HG03442 (cell line): ENCODE measurements around the gene TRIM17.

Source experiments
- ATAC-seq: cut with Tn5 transposase; IDR thresholded peaks from one replicate; pipeline ENCODE4 v1.9.1; 2021; ENCODE audit warnings: mild to moderate bottlenecking, moderate library complexity; ENCODE audit not compliant: unreplicated experiment

The TRIM17 gene

DNA sequence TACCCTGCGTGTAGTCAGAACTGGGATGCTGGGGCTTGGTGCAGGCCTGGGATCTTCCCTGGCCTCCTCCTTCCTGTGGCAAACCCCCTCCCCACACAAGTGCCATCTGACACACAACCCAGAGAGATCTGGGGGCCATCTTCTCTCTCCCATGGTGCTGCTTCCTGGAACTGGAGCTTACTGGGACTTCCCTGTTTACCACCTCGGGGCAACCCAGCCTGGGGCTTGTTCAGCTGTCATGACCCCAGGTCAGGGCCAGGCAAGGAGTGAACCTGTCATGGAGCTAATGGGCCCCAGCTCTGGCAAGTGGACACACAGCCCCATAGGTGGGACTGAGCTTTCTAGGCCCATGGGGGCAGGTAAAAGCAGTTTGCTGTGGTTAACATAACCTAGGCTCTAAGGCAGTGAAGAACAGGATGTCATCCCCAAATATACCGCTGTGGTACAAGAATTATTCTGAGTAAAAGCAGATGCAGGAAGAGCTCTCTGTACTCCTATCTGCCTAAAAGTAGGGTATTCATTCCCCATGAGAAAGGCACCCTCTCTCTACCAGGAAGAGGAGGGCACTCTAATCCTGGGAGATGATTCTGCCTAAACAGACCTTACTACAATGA is 12.4 kb downstream of the TRIM17 start:
- ATAC-seq: no peak

DNA sequence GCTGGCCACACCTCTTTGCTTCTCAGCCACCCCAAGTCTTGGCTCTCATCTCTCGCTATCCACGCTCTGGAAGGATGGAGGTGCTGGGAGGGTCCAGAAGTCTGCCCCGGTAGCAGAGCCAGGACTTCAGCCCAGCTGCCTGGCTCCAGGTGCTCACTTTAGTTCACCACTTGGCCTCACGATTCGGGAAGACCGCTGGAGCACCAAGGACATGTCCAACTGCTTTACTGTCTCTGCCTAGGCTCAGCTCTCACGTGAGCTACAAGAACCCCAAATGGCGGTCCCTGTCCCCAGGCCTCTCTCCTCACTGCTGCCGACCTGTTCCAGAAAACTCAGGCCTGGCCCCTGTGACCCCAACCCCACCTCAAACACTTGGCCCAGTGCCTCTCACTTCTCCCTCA is 13.4 kb downstream of the TRIM17 start:
- no peak for ATAC-seq

DNA sequence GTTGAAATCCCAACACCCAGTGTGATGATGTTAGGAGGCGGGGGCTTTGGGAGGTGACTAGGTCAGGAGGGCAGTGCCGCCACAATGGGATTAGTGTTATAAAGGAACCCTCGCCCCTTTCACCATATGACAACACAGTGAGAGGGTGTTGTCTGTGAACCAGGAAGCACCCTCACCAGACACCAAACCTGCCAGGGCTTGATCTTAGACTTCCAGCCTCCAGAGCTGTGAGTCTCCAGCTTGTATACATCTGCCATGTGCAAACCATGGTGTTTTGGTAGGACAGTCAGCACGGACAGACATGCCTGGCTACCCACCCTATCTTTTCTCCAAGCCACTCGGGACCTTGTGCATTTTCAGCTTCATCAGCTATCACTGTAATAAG is 14.0 kb downstream of the TRIM17 start:
- no peak for ATAC-seq

DNA sequence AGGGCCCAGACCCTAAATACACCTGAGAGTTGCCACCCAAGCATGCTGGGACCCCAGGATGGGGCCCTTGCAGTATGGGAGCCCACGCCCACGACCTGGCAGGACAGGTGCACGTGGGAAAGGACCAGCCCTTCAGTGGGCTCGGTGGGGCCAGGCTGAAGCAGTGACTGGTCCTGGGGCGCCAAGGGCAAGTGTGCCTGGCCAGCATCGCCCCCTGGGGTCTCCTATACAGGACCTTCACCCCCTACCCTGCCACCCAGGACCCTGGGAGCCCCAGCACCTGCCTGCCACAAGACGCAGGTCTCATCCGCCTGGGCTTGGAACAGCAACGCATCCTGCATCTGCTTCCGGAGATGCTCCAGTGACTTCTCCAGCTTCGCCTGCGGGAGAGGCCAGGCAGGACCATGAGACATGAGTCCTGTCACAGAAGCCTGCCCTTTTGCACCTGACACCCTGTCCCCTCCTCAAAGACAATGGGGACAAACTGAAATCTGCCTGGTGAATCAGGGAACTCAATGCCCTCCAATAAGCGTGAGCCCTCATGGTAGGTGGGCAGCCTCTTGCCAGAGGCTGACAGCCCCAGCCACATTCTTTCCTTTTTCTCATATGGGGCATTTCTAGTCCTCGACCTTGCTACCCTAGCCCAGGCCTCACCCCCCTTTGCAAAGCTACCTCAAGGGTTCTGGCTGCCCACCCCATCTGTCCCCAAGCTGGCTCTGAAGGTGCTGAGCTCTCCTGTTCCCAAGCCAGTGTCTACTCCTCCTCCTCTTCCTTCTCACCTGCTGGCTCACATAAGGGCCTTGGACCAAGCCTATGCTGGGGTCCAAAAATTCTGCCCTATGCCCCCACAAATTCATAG is 14.7 kb downstream of the TRIM17 start:
- no peak for ATAC-seq

DNA sequence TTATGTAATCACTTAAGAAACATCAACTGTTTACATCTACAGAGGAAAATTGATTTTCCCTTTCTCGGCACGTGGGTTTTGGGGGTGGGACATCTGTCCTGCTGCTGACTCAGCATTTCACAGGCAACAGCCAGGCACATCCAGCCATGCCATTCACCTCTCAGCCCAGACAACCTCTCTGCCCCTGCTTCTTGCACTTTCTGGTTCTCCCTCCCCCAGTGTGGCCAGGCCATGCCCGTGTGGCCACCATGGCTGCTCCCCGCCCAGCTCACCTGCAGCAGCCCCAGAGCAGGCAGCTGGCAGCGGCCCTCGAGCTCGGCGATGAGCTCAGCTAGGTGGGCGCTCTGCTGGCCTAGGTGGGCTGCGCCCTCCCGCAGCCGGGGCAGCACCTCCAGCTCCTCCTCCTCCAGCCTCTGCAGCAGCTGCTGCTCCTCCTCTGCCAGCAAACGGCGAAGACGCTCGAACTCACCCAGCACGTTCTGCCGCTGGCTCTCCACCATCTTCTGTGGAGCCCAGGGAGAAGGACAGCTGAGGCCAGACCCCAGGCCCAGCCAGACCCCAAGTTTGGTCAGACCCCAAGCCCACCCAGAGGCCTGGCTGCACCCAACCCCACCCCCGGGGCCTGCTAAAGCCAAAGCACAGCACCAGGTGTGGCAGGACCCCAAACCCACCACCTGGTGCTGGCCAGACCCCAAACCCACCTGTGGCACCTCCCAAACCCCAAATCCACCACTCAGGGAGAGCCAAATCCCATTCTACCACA is 15.8 kb downstream of the TRIM17 start:
- no peak for ATAC-seq

DNA sequence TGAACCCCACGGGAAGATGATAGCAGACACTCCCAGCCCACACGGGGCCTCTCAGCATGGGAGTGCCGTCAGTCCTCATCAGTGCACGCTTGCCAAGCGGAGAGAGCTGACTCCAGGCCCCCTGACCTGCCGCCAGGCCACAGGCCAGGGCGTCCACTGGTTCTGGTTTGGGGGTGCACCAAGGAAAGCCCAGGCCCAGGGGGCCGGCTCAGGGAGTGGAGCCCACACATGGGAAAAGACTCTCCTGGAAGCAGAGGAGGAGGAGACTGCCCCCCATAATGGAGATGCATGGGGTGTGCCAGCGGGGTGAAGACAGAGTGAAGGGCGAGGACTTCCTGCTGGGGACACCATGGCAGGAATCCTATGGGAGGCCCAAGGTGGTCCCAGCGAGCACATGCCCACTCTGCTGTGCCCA is 16.4 kb downstream of the TRIM17 start:
- ATAC-seq: no peak

DNA sequence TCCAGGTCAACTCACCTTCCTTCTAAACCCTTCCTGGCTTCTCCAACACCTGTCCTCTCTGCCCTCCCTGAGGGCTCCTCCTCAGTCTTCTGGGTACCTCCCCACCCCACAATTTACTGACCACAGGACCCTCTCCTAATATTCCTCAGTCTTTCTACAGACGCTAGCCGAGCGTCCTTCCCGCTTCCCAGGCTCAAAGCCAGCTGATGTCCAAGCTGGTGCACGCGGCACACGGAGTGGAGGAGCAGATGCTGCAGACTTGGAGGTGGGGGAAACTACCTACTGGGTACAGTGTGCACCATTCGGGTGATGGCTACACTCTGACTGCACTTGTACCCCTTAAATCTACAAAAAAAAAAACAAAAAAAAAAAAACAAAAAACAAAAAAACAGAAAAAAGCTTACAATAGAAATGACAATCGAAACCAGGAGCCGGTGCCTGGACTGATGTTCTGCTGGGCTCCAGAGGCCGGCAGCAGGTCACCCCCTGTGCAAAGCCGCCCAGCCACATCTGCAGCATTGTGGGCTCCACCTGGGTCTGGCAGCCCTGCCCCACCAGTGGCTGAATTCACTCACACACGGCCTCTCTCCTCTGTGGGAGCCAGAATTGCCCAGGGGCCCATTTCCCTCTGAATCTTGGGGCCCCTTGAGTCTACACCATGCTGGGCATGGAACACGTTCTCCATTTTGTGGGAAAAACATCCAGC is 17.0 kb downstream of the TRIM17 start:
- no peak for ATAC-seq

DNA sequence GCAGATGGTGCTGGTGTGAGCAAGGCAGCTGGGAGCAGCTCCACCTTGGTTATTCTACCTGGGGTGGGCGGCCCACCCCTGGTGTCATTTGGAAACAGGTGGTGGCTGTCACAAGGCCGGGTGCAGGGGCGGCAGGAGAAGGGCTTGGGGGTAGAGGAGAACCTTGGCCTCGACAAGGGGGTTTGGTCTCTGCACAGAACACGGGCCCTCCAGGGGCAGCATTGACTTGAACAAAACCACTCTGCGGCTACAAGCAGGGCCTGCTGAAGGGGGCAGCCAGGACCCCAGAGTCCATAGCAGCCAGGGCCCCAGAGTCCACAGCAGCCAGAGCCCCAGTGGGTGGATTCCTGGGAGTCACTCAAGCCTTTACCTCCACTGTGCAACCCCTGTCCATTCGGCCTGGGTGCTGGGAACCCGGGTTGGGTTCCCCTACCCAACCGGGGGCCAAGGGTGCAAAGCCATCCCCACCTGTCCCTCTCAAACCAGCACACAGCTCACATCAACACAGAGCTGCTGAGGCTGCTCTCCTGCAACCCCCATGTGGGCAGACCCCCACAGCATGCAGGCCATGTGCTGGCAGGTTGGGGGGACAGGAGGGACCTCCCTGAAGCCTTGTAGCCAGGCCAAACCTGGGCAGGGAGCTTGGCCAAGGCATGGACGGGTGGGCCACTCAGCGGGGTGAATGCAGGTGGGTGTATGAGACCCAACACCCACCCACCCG is 17.8 kb downstream of the TRIM17 start:
- no peak for ATAC-seq

DNA sequence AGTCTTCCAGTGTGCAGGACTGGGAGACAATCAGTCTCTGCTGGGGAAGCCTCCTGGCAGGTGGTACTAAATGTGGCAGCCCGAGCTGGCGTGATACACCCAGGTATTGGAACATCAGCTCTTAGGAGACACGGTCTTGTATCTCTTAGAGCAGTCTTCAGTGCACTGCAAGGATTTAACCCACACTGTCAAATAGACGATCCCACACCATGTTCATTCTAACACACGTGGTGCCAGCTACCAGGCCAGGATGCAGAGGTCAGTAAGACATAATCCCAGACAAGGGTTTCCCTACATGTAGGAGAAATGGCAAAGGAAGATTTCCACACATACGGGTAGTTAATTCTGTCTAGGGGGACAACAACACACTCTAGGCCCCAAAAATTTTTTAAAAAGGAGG is 18.7 kb downstream of the TRIM17 start:
- no peak for ATAC-seq

DNA sequence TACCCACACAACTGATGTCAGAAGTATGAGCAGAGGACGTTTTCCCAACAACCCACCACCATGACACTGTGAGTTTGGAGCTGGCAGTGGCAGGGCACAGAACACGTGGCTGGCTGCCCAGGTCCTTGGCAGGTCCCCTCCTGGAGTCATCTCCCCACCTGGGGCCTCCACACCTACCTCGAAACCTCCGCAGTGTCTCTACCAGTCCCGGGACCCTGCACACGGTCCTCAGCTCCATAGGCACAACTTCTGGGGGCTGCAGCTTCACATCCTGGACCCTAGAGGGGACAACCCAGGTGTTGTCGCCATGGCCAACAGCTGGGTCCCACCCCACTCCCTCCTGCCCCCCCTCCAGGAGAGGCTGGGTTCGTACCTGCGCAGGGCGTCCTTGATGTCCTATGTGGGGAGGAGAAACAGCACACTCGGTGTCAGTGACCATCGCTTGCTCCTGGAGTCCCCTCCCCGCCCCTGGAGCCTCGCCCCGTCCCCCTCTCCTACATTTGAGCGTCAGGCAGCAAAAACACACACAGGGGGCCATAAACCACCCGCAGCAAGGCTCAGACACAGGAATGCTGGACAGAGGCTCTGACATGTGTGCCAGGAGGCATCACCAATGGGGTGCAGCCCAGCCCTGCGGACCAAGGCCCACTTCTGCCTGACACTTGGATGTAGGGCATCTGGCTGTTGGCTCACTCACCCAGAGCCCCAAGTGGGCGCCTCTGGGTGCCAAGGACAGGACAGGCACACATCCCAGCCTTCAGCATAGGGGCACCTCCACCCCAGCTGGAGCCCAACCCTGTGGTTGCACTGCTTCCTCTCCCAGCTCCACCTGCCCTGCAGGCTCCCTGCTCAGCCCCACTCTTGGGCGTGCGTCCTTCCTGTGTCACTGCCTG is 19.6 kb downstream of the TRIM17 start:
- ATAC-seq: no peak

DNA sequence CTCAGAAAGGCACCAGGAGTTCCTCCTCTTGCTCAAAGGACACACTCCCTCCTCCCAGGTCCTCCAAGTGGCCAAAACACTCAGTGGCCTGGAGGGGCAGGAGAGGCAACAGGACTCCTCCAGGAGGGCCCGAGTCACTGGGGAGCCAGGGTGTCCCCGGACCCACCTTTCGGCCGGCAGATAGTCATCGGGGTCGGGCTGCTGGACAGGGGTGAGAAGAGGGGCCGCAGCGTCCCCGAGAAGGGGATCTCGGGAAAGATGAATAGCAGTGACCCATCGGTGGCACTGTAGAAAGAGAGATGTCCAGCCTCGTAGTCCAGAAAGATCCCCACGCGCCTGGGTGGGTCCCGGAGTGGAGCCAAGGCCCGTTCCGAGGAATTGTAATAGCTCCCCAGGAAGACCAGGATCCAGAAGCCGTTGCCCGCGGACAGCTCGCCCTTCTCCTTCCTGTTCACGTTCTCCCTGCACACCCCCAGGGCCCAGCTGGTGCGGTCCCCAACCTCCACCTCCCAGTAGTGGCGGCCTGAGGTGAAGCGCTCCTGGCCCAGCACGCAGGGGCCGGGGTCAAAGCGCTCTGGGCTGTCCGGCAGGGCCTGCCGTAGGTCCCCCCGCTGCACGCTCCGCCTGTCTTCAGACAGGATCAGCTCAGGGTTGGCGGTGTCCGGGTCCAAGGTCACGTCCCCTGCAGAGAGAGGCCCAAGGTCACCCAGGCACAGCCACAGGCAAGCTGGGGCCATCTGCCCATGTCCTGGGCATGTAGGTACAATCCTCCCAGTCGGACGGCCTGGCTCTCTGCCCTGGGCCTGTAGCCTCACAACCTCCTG is 21.9 kb downstream of the TRIM17 start:
- no peak for ATAC-seq

DNA sequence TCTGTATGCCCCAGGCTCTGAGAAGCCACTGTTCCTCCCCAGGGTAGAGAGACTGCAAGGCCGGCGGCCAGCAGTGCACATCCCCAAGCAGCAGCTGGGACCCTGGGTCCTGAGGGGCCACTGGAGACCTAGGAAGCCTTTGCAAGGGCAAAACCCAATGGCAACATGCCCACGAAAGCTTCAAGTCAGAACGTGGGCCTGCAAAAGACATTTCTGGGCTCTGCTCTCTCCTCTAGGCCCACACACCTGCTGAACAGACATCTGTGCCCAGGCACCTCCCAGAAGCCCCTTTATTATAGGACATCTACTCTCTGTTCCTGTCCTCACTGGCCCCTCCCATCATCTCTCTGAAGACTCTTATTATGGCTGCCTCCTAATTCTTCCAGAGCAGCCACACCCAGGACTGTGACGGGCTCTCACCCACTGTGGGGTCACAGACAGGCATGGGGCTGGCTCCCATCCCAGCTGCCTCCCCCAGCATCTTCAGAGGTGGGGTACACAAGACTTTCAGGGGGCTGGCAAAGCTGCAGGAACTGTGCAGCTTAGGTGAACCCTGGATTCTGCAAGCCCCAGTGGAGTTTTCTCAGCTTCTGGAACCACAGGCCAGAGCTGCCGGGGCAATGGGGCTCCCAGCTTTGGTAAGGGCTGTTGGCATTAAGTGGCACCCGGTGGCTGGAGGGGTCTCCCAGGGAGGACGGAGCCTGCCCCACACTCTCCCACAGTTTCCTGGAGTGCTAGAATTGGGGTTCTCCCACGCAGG is 22.7 kb downstream of the TRIM17 start:
- ATAC-seq: no peak

DNA sequence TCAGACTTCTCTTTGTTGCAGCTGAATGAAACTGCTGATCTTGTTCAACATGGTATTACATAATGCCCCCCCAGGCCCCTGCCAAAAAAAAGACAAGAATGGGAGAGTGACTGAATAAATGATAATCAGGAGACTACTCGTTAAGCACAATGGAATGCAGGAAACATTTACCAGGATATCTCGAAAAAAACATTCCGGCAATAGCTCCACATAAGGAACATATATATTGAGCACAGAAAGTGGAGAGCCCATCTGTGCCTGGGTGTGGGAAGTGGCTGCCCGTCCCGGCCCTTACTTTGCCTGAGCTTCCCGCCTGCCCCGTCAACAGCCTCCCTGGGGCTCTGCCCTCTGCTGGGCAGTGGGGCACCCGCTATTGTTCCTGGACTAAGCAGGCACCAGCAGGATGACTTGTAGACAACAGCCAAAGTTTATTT is 23.4 kb downstream of the TRIM17 start:
- no peak for ATAC-seq

DNA sequence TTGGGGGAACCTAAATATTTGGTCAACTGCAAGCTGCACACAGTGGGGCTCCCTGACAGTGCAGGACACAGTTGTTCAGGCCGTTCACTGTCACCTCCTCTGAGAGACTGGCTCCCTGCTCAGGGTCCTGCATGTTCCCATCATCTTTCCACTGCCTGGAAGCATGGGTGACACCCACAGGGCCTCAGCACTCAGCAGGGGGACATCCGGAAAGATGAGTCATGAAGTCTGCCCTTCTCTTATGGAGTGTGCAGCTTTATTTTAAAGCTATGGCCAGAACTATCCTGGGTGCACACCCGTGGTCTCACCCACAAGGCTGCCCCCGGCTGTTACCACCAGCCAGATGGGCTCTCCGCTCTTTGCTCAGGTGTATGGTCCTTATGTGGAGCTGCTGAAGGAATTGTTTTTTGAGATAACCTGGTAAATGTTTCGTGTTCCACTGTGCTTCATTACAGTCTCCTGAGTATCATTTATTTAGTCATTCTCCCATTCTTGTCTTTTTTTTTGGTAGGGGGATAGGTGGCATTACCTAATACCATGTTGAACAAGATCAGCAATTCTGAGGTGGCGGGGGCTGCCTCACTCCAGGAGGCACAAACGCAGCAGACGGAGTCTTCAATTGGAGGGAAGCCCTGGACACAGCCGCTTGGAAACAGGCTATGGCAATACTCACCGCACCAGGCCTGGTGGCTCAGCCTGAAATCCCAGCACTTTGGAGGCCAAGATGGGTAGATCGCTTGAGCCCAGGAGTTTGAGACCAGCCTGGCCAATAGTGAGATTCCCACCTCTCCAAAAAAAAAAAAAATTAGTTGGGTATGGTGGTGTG is 24.3 kb downstream of the TRIM17 start:
- no peak for ATAC-seq

DNA sequence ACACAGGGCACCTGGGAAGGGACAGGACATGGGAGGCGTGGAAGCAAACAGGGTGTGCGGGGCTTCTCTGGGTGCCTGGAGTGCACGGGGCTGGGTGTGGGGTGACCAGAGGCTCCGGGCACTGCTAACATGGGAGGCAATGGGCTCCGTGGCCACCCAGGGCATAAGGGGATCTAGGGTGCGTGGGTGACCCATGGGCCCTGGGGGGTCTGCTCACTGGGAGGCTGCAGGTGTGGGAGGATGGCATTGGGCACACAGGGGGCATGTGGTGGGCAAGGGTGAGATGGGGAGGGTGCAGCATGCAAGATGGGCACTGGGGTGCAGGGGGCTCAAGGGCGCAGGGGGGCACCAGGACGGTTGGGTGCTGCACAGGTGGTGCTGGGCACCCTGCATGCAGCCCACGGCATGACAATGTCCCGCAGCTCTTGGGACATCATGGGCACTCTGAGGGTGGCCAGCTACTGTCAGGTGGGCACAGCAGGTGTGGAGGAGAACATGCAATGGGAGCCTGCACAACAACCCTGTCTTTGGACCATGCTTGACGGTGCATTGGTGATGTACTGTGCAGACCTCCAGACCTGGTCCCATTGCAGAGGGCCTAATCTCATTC is 25.1 kb downstream of the TRIM17 start:
- ATAC-seq: no peak

DNA sequence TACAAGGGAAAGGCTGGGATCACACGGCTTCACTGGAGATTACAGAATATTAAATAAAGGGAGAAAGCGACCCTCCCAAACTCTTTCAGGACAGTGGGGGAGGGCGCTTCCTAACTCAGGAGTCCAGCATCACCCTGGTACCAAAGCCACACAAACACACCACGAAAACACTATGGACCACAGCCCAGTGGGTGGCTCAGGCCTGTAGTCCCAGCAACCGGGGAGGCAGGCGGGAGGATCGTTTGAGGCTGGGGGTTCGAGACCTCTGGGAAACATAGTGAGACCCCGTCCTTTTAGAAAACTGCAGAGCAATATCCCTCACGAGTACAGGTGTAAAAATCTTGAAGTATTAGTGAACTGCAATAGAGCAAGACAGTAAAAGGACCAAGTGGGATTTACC is 26.0 kb downstream of the TRIM17 start:
- no peak for ATAC-seq

DNA sequence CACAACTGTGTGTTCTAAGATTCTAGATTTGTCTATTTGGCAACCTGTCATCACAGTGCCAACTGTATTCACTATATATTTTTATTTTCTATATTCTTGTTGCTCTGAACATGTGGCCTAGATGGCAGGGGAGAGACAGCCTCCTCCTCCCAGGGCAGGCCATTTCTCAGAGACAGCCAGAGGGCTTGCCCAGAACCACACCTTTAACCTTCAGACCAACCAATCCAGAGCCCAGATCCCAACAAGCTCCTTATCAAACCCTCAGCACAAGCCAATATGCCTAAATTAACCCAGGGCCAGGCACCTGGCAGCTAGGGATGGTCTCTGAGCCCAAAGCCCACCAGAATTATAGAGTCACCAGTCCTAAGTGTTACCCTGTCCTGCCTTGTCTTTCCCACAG is 29.3 kb downstream of the TRIM17 start:
- ATAC-seq: no peak
